ENCODE data around the gene KRTAP5-8.

The KRTAP5-8 gene

DNA sequence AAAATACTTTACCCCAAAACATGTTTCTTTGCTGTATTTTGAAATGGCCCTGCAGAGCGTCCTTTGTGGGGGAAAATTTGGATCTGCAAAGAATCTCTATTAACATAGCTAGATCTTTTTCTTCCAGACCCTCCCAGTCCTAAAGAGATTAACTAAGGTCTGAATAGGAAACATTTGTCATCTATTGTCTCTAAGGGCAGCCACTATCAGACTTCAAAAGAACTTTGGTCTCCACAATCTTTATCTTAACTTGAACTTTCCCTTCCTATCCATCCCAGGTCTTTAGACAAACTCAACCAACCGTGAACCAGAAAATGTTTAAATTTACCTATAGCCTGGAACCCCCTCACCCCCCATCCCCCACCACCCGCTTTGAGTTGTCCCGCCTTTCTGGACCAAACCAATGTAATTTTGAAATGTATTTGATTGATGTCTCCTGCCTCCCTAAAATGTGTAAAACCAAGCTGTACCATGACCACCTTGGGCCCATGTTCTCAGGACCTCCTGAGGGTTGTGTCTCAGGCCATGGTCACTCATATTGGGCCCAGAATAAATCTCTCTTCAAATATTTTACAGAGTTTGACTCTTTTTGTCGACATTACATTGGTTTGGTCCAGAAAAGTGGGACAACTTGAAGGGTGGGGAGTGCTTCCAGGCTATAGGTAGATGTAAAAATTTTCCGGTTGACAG is 6.8 kb downstream of the KRTAP5-8 start:
- H3K9me3 ChIP-seq (ENCODE audit: control insufficient read depth in 2 of 2, low read length in 2 of 2), result no peaks in the 10 kb centered on the region
- no peaks in the 10 kb centered on the region for H3K27me3 ChIP-seq (ENCODE audit: control insufficient read depth in 2 of 2, insufficient read depth in 2 of 2, low read length in 2 of 2)
- H3K36me3 ChIP-seq (ENCODE audit: control insufficient read depth in 2 of 2, insufficient read depth in 2 of 2, low read length in 2 of 2), result no peaks in the 10 kb centered on the region
- no peak overlapping the region for H3K27ac ChIP-seq (ENCODE audit: low read depth in 2 of 2, low read length in 2 of 2)
- no peak overlapping the region for H3K9ac ChIP-seq (ENCODE audit: low read depth in 1 of 2, low read length in 2 of 2)
- no peaks in the 10 kb centered on the region for H3K4me1 ChIP-seq (ENCODE audit: control insufficient read depth in 2 of 2, insufficient read depth in 2 of 2, low read length in 2 of 2)
- no peak overlapping the region for H3K4me3 ChIP-seq (ENCODE audit: low read length in 2 of 2)

DNA sequence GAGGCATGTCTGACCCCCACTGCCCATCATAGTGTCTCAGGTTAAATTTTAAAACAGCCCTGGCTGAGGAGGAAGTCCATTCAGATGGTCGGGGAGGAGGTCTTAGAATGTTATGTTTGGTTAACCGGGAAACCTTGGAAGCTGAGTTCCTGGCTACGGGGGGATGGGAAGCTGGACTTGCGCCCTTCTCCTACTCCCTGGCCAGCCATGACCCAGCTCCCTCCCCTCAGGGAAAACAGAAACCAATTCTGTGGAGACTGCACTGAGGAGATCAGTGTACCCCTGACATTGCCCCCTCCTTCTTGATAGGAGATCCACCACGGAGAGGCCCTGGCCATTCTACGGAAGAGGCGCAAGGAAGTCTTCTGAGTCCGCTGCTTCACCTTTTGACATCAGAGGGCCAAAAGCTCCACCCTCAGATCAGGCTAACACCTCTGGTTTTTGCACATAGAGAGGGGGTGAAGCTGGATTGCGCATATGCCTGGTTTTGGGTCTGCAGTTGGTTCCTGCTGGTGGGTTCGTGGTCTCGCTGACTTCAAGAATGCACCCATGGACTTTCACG is 7.7 kb downstream of the KRTAP5-8 start:
- H3K4me1 ChIP-seq (ENCODE audit: control insufficient read depth in 2 of 2, insufficient read depth in 2 of 2, low read length in 2 of 2), result no peaks in the 10 kb centered on the region

DNA sequence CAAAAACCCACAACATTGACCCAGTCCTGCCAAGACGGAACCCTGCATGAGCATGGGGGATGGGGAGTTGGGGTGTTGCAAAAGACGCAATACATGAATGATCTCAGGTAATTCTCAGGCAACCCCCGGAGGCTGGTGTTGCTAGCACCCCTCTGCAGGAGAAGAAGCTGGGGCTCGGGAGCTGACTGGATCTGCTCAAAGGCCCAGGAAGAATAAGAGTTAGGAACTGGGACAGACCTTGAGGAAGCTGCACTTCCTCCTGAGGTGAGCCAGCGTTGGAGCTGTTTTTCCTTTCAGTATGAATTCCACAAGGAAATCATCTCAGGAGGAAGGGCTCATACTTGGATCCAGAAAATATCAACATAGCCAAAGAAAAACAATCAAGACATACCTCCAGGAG is 10.3 kb downstream of the KRTAP5-8 start, which contains the start of gene KRTAP5-9:
KRTAP5-9 (plus strand) TSS at position 301 of the 400 bp plus-strand sequence. CDS start 238 bp downstream, outside the sequence.
- Histone ChIP-seq H3K9ac (ENCODE audit: low read depth in 1 of 2, low read length in 2 of 2) (no peak within 1 kb of the TSS), H3K27me3 (ENCODE audit: control insufficient read depth in 2 of 2, insufficient read depth in 2 of 2, low read length in 2 of 2) (no peaks in the 10 kb centered on the region), H3K4me3 (ENCODE audit: low read length in 2 of 2) (no peak within 1 kb of the TSS), H3K27ac (ENCODE audit: low read depth in 2 of 2, low read length in 2 of 2) (no peak within 1 kb of the TSS), H3K36me3 (ENCODE audit: control insufficient read depth in 2 of 2, insufficient read depth in 2 of 2, low read length in 2 of 2) (no peaks in the 10 kb centered on the region), H3K9me3 (ENCODE audit: control insufficient read depth in 2 of 2, low read length in 2 of 2) (no peaks in the 10 kb centered on the region), H3K4me1 (ENCODE audit: control insufficient read depth in 2 of 2, insufficient read depth in 2 of 2, low read length in 2 of 2) (no peaks in the 10 kb centered on the region)

More for the DNA sequence above, 7.7 kb downstream of the KRTAP5-8 start:
- H3K9ac ChIP-seq (ENCODE audit: low read depth in 1 of 2, low read length in 2 of 2), result no peak overlapping the region
- H3K27ac ChIP-seq (ENCODE audit: low read depth in 2 of 2, low read length in 2 of 2), result no peak overlapping the region
- H3K4me3 ChIP-seq (ENCODE audit: low read length in 2 of 2), result no peak overlapping the region
- H3K9me3 ChIP-seq (ENCODE audit: control insufficient read depth in 2 of 2, low read length in 2 of 2), result no peaks in the 10 kb centered on the region
- no peaks in the 10 kb centered on the region for H3K36me3 ChIP-seq (ENCODE audit: control insufficient read depth in 2 of 2, insufficient read depth in 2 of 2, low read length in 2 of 2)
- H3K27me3 ChIP-seq (ENCODE audit: control insufficient read depth in 2 of 2, insufficient read depth in 2 of 2, low read length in 2 of 2), result no peaks in the 10 kb centered on the region

DNA sequence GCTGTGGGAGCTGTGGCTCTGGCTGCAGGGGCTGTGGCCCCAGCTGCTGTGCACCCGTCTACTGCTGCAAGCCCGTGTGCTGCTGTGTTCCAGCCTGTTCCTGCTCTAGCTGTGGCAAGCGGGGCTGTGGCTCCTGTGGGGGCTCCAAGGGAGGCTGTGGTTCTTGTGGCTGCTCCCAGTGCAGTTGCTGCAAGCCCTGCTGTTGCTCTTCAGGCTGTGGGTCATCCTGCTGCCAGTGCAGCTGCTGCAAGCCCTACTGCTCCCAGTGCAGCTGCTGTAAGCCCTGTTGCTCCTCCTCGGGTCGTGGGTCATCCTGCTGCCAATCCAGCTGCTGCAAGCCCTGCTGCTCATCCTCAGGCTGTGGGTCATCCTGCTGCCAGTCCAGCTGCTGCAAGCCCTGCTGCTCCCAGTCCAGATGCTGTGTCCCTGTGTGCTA is 10.9 kb downstream of the KRTAP5-8 start:
- no peaks in the 10 kb centered on the region for H3K27me3 ChIP-seq (ENCODE audit: control insufficient read depth in 2 of 2, insufficient read depth in 2 of 2, low read length in 2 of 2)

DNA sequence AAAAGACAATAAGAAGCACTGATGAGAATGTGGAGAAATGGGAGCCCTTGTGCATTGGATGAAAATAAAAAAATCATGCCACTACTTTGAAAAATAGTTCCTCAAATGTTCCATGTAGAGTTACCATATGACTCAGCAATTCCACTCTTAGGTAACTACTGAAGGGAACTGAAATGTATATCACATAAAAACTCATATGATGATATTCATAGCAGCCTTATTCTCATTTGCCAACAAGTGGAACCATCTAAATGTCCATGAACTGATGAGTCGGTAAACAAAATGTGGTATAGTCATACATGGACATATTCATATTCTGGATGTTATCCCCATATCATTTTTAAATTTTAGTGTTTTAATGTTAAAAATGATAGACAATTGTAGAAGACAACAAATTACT is 13.9 kb downstream of the KRTAP5-8 start:
- H3K4me1 ChIP-seq (ENCODE audit: control insufficient read depth in 2 of 2, insufficient read depth in 2 of 2, low read length in 2 of 2), result no peaks in the 10 kb centered on the region
- H3K27ac ChIP-seq (ENCODE audit: low read depth in 2 of 2, low read length in 2 of 2), result no peak overlapping the region
- no peaks in the 10 kb centered on the region for H3K36me3 ChIP-seq (ENCODE audit: control insufficient read depth in 2 of 2, insufficient read depth in 2 of 2, low read length in 2 of 2)
- H3K27me3 ChIP-seq (ENCODE audit: control insufficient read depth in 2 of 2, insufficient read depth in 2 of 2, low read length in 2 of 2), result no peaks in the 10 kb centered on the region
- H3K9ac ChIP-seq (ENCODE audit: low read depth in 1 of 2, low read length in 2 of 2), result no peak overlapping the region
- H3K4me3 ChIP-seq (ENCODE audit: low read length in 2 of 2), result no peak overlapping the region
- H3K9me3 ChIP-seq (ENCODE audit: control insufficient read depth in 2 of 2, low read length in 2 of 2), result no peaks in the 10 kb centered on the region

More for the DNA sequence above, 10.9 kb downstream of the KRTAP5-8 start:
- Histone ChIP-seq H3K9ac (ENCODE audit: low read depth in 1 of 2, low read length in 2 of 2) (no peak overlapping the region), H3K4me1 (ENCODE audit: control insufficient read depth in 2 of 2, insufficient read depth in 2 of 2, low read length in 2 of 2) (no peaks in the 10 kb centered on the region), H3K27ac (ENCODE audit: low read depth in 2 of 2, low read length in 2 of 2) (no peak overlapping the region), H3K4me3 (ENCODE audit: low read length in 2 of 2) (no peak overlapping the region), H3K9me3 (ENCODE audit: control insufficient read depth in 2 of 2, low read length in 2 of 2) (no peaks in the 10 kb centered on the region), H3K36me3 (ENCODE audit: control insufficient read depth in 2 of 2, insufficient read depth in 2 of 2, low read length in 2 of 2) (no peaks in the 10 kb centered on the region)

DNA sequence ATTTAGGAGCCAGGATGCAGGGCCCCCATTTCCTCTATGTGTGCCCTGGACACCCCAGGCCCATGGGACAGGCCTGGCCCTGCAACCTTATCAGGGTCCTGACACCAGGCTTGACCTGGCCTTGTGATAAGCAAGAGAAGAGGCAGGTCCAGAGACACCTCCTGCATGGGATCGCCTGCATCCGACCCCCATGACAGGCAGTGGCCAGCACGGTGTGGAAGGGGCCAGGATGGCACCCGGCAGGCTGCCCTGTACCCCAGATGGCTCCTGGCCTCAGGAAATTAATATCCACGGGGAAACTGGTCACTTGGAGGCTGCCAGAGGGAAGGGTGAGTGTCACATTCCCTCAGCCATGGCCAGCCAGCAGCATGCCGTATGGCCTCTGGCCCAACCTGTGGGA is 17.2 kb downstream of the KRTAP5-8 start:
- Histone ChIP-seq H3K4me3 (ENCODE audit: low read length in 2 of 2) (no peak overlapping the region), H3K27ac (ENCODE audit: low read depth in 2 of 2, low read length in 2 of 2) (no peak overlapping the region), H3K4me1 (ENCODE audit: control insufficient read depth in 2 of 2, insufficient read depth in 2 of 2, low read length in 2 of 2) (no peaks in the 10 kb centered on the region), H3K9me3 (ENCODE audit: control insufficient read depth in 2 of 2, low read length in 2 of 2) (no peaks in the 10 kb centered on the region), H3K36me3 (ENCODE audit: control insufficient read depth in 2 of 2, insufficient read depth in 2 of 2, low read length in 2 of 2) (no peaks in the 10 kb centered on the region), H3K27me3 (ENCODE audit: control insufficient read depth in 2 of 2, insufficient read depth in 2 of 2, low read length in 2 of 2) (no peaks in the 10 kb centered on the region), H3K9ac (ENCODE audit: low read depth in 1 of 2, low read length in 2 of 2) (no peak overlapping the region)

DNA sequence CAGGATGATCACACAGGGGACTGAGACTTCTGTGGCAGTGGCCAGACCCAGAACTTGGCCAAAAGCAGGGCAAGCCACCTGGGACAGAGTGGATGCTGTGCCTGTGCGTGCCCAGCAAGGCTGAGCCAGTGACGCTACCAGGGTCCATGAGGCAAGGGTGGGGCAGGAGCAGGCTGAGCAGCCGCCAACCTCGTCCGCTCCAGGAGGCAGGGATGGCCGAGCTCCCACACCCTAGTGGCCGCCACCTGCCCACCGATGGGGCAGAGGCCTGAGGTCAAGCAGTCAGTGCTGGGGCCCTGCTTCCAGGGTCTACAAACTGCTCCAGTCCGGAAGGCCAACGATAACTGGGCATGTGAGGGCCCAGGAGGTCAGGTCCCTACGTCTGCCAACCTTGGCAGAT is 17.7 kb downstream of the KRTAP5-8 start:
- Histone ChIP-seq H3K9ac (ENCODE audit: low read depth in 1 of 2, low read length in 2 of 2) (no peak overlapping the region), H3K27ac (ENCODE audit: low read depth in 2 of 2, low read length in 2 of 2) (no peak overlapping the region), H3K4me3 (ENCODE audit: low read length in 2 of 2) (no peak overlapping the region), H3K27me3 (ENCODE audit: control insufficient read depth in 2 of 2, insufficient read depth in 2 of 2, low read length in 2 of 2) (no peaks in the 10 kb centered on the region), H3K4me1 (ENCODE audit: control insufficient read depth in 2 of 2, insufficient read depth in 2 of 2, low read length in 2 of 2) (no peaks in the 10 kb centered on the region), H3K9me3 (ENCODE audit: control insufficient read depth in 2 of 2, low read length in 2 of 2) (no peaks in the 10 kb centered on the region), H3K36me3 (ENCODE audit: control insufficient read depth in 2 of 2, insufficient read depth in 2 of 2, low read length in 2 of 2) (no peaks in the 10 kb centered on the region)

DNA sequence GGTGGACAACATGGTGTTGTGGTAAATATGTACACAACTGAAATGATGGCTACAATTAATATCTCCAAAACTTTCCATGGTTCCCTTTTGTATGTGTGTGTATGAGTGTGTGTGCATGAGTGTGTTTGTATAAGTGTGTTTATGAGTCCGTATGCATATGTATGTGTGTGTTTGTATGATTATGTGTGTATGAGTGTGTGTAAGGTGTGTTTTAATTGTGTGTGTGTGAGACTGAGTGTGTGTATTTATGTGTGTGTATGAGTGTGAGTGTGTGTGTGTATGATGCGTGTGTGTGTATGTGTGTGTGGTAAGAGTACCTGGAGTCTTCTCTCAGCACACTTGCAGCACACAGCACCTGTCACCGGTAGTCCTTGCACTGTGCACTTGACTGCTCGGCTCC is 18.2 kb downstream of the KRTAP5-8 start:
- no peaks in the 10 kb centered on the region for H3K27me3 ChIP-seq (ENCODE audit: control insufficient read depth in 2 of 2, insufficient read depth in 2 of 2, low read length in 2 of 2)
- H3K9me3 ChIP-seq (ENCODE audit: control insufficient read depth in 2 of 2, low read length in 2 of 2), result no peaks in the 10 kb centered on the region
- no peak overlapping the region for H3K27ac ChIP-seq (ENCODE audit: low read depth in 2 of 2, low read length in 2 of 2)
- H3K4me3 ChIP-seq (ENCODE audit: low read length in 2 of 2), result no peak overlapping the region
- H3K36me3 ChIP-seq (ENCODE audit: control insufficient read depth in 2 of 2, insufficient read depth in 2 of 2, low read length in 2 of 2), result no peaks in the 10 kb centered on the region
- no peaks in the 10 kb centered on the region for H3K4me1 ChIP-seq (ENCODE audit: control insufficient read depth in 2 of 2, insufficient read depth in 2 of 2, low read length in 2 of 2)
- no peak overlapping the region for H3K9ac ChIP-seq (ENCODE audit: low read depth in 1 of 2, low read length in 2 of 2)

DNA sequence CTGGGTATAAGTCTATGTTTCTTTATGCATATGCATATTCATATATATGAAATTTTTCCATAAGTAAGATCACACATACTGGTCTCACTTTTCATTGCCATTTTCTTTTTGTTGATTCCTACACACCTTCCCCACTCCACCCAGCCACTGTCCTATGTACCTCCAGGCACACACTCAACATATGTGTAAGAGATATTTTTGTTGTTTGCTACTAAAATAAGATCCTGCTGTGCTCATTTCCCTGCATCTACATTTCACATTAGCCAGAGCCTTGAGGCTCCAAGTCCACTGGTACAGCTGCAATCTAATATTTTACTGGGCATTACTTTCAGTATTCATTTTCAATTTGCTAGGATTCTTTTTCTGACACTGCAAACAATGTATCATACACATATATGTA is 19.4 kb downstream of the KRTAP5-8 start:
- H3K27me3 ChIP-seq (ENCODE audit: control insufficient read depth in 2 of 2, insufficient read depth in 2 of 2, low read length in 2 of 2), result no peaks in the 10 kb centered on the region
- H3K36me3 ChIP-seq (ENCODE audit: control insufficient read depth in 2 of 2, insufficient read depth in 2 of 2, low read length in 2 of 2), result no peaks in the 10 kb centered on the region
- peaks cover 0 to 1% of the 10 kb centered on the region in 2 donors for H3K9me3 ChIP-seq (ENCODE audit: control insufficient read depth in 2 of 2, low read length in 2 of 2)
- H3K4me3 ChIP-seq (ENCODE audit: low read length in 2 of 2), result no peak overlapping the region
- H3K27ac ChIP-seq (ENCODE audit: low read depth in 2 of 2, low read length in 2 of 2), result no peak overlapping the region
- no peak overlapping the region for H3K9ac ChIP-seq (ENCODE audit: low read depth in 1 of 2, low read length in 2 of 2)
- no peaks in the 10 kb centered on the region for H3K4me1 ChIP-seq (ENCODE audit: control insufficient read depth in 2 of 2, insufficient read depth in 2 of 2, low read length in 2 of 2)

DNA sequence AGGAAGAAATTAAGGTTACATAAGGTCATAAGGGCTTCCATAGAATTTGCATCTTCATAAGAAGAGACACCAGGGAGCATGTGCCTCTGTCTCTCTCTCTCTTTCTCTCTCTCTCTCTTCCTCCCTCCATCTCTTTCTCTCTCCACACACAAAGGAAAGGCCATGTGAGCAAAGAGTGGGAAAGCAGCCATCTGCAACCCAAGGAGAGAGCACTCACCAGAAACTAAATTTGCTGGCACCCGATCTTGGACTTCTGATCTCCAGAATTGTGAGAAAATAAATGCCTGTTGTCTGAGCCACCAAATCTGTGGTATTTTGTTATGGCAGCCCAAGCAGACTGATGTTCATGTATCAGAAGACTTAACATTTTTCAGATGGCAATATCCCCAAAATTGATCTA is 21.2 kb downstream of the KRTAP5-8 start:
- Histone ChIP-seq H3K9ac (ENCODE audit: low read depth in 1 of 2, low read length in 2 of 2) (no peak overlapping the region), H3K36me3 (ENCODE audit: control insufficient read depth in 2 of 2, insufficient read depth in 2 of 2, low read length in 2 of 2) (no peaks in the 10 kb centered on the region), H3K27ac (ENCODE audit: low read depth in 2 of 2, low read length in 2 of 2) (no peak overlapping the region), H3K4me1 (ENCODE audit: control insufficient read depth in 2 of 2, insufficient read depth in 2 of 2, low read length in 2 of 2) (no peaks in the 10 kb centered on the region), H3K4me3 (ENCODE audit: low read length in 2 of 2) (no peak overlapping the region), H3K9me3 (ENCODE audit: control insufficient read depth in 2 of 2, low read length in 2 of 2) (peaks cover 0 to 1% of the 10 kb centered on the region in 2 donors), H3K27me3 (ENCODE audit: control insufficient read depth in 2 of 2, insufficient read depth in 2 of 2, low read length in 2 of 2) (peaks cover 0 to 10% of the 10 kb centered on the region in 2 donors)

Measured in mucosa of rectum (tissue), 2 donors.